K562 (cell line): ENCODE data around the gene SLC35F2. TPM values are rescaled to one million over a fixed set of nuclear protein-coding genes. Genes with fewer than 3 reads are reported as not detected.
A peak's percentile ranks its signal among the peaks of the same experiment; 100 is the strongest.

Experiments
- ATAC-seq: fragments of 200-7000 bp; cut with Tn5 transposase; 3 replicates; pipeline ENCODE4 v1.9.1; 2020; ENCODE audit warnings: moderate library complexity
- BruUV-seq: library from RNA; stranded (reverse); fragments of 400-500 nt; replicated peaks from 2 replicates; lab custom pipeline; 2021; lab: Mats Ljungman, UMichigan
- CTCF ChIA-PET: fragments of 300-600 bp; formaldehyde crosslinking; extraction: SDS; loops from one replicate; lab custom pipeline; 2021; ENCODE audit warnings: low intra/inter-chr PET ratio; lab: Yijun Ruan, JAX
- POLR2A ChIA-PET: fragments of 300-600, 350-650 bp; sonication (Branson Sonifier 250); formaldehyde crosslinking; extraction: SDS; loops from one replicate; lab custom pipeline; 2021; ENCODE audit warnings: antibody characterized with exemption, inconsistent platforms; lab: Yijun Ruan, JAX
- DNase-seq, 4 experiments: peaks; one replicate each; pipeline versions ENCODE4 v3.0.0 to v3.0.0-alpha.2; 2011 to 2018; ENCODE audit warnings: low spot score in 3 of 4, mixed read lengths in 3 of 4; ENCODE audit errors: extremely low read depth in 1 of 4
- FAIRE-seq: peaks from 2 replicates; lab custom pipeline; 2011; peaks lifted over from hg19 to GRCh38; lab: Jason Lieb, UNC
- H2AFZ ChIP-seq: 2 replicates; pipeline ENCODE4 v1.6.0; 2011; ENCODE audit warnings: low read depth, low read length, control low read depth, inconsistent platforms
- H3K27ac ChIP-seq: fragments of 200-600 bp; 3 replicates; pipeline ENCODE4 v1.8.0; 2011; ENCODE audit warnings: low read depth, mild to moderate bottlenecking, control low read depth, inconsistent platforms, low read length, moderate library complexity, mixed read lengths; ENCODE audit errors: extremely low read depth
- H3K27me3 ChIP-seq, 2 experiments: fragments of 300-600 bp in 1 of 2; 2 replicates in 1 of 2; 3 replicates in 1 of 2; pipeline versions ENCODE4 v1.6.0 to v1.8.0; 2011; ENCODE audit warnings: inconsistent platforms in 2 of 2, low read length in 2 of 2, mild to moderate bottlenecking in 1 of 2, mixed read lengths in 1 of 2, moderate library complexity in 1 of 2; ENCODE audit not compliant: control insufficient read depth in 2 of 2, insufficient read depth in 2 of 2
- H3K36me3 ChIP-seq: fragments of 300-600 bp; 3 replicates; pipeline ENCODE4 v1.8.0; 2011; ENCODE audit warnings: mild to moderate bottlenecking, low read length, inconsistent platforms; ENCODE audit not compliant: control insufficient read depth, insufficient read depth
- H3K4me1 ChIP-seq, 2 experiments: fragments of 200-600 bp in 1 of 2; replicated peaks in 1 of 2; 2 replicates in 1 of 2; 3 replicates in 1 of 2; pipeline versions ENCODE4 v1.5.1 to v1.8.0; 2011; ENCODE audit warnings: inconsistent platforms in 2 of 2, low read length in 2 of 2, mild to moderate bottlenecking in 1 of 2, mixed read lengths in 1 of 2, moderate library complexity in 1 of 2; ENCODE audit not compliant: control insufficient read depth in 2 of 2, insufficient read depth in 2 of 2
- H3K4me2 ChIP-seq: 2 replicates; pipeline ENCODE4 v1.6.1; 2011; ENCODE audit warnings: low read length, control low read depth, inconsistent platforms, mixed read lengths; ENCODE audit not compliant: insufficient read depth
- H3K4me3 ChIP-seq: fragments of 200-600 bp; sonication (generic), shearing (Covaris generic); 2 replicates; pipeline ENCODE4 v1.5.1; 2016; ENCODE audit warnings: control low read depth, inconsistent platforms
- H3K79me2 ChIP-seq: fragments of 200-600 bp; 3 replicates; pipeline ENCODE4 v1.8.0; 2011; ENCODE audit warnings: low read length, inconsistent platforms; ENCODE audit not compliant: control insufficient read depth, insufficient read depth
- H3K9ac ChIP-seq, 2 experiments: 2 replicates each; pipeline versions ENCODE4 v1.6.0 to v1.6.1; 2011; ENCODE audit warnings: low read depth in 2 of 2, low read length in 2 of 2, control low read depth in 1 of 2, inconsistent platforms in 1 of 2, mild to moderate bottlenecking in 1 of 2, mixed read lengths in 1 of 2; ENCODE audit not compliant: insufficient read depth in 1 of 2
- H3K9me1 ChIP-seq: one replicate; pipeline ENCODE4 v1.6.0; 2011; ENCODE audit warnings: inconsistent platforms, mild to moderate bottlenecking, low read length, moderate library complexity; ENCODE audit not compliant: control insufficient read depth, insufficient read depth
- H3K9me3 ChIP-seq: replicated peaks from 2 replicates; pipeline ENCODE4 v1.5.1; 2011; ENCODE audit warnings: low read depth, low read length, inconsistent platforms; ENCODE audit not compliant: control insufficient read depth, insufficient read depth
- H4K20me1 ChIP-seq: replicated peaks from 2 replicates; pipeline ENCODE4 v1.6.1; 2011; ENCODE audit warnings: low read length, inconsistent platforms, mixed read lengths; ENCODE audit not compliant: control insufficient read depth, insufficient read depth
- ATF3 ChIP-seq, 2 experiments: fragments of 450-650 bp in 1 of 2; sonication (generic) in 1 of 2; formaldehyde crosslinking in 1 of 2; IDR thresholded peaks in 1 of 2; conservative IDR thresholded peaks in 1 of 2; 2 replicates each; pipeline versions ENCODE4 v1.6.1 to v1.8.1; 2016 to 2023; ENCODE audit warnings: mild to moderate bottlenecking in 2 of 2, moderate library complexity in 2 of 2, inconsistent platforms in 1 of 2, missing genetic modification reagents in 1 of 2
- CEBPB ChIP-seq: fragments of 450-650 bp; IDR thresholded peaks from 2 replicates; pipeline ENCODE4 v1.6.1; 2016; ENCODE audit warnings: missing genetic modification characterization, missing compliant biosample characterization
- CEBPG ChIP-seq, 3 experiments: fragments of 200-800 bp in 1 of 3; sonication (Bioruptor generic) in 1 of 3; sonication (generic) in 1 of 3; formaldehyde crosslinking in 1 of 3; IDR thresholded peaks in 2 of 3; conservative IDR thresholded peaks in 1 of 3; 2 replicates each; pipeline versions ENCODE4 v1.6.1 to v1.8.0; 2016 to 2022; ENCODE audit warnings: missing compliant biosample characterization in 2 of 3, missing genetic modification characterization in 2 of 3, mild to moderate bottlenecking in 1 of 3, missing genetic modification reagents in 1 of 3
- ELF2 ChIP-seq: fragments of 250-450 bp; sonication (Bioruptor Pico); IDR thresholded peaks from 2 replicates; pipeline ENCODE4 v1.5.0; 2021; ENCODE audit warnings: mild to moderate bottlenecking
- HLTF ChIP-seq: fragments of 450-650 bp; IDR thresholded peaks from 2 replicates; pipeline ENCODE4 v1.6.1; 2016
- HMGN3 ChIP-seq: IDR thresholded peaks from 2 replicates; pipeline ENCODE4 v1.6.1; 2011; ENCODE audit warnings: borderline replicate concordance, low read depth, mild to moderate bottlenecking, mixed read lengths, low read length; ENCODE audit not compliant: insufficient read length; ENCODE audit errors: extremely low read depth
- MEF2D ChIP-seq: conservative IDR thresholded peaks from 2 replicates; pipeline ENCODE4 v1.6.1; 2016; ENCODE audit warnings: low read depth, missing genetic modification characterization, missing compliant biosample characterization
- RFX1 ChIP-seq: fragments of 450-650 bp; IDR thresholded peaks from 2 replicates; pipeline ENCODE4 v1.6.1; 2016; ENCODE audit warnings: mild to moderate bottlenecking, moderate library complexity
- SMARCB1 ChIP-seq: IDR thresholded peaks from 2 replicates; pipeline ENCODE4 v1.6.1; 2011; ENCODE audit warnings: improper control_type of control experiment, low read depth; ENCODE audit not compliant: insufficient read length
- SNAPC5 ChIP-seq: fragments of 250-450 bp; sonication (Bioruptor Pico); IDR thresholded peaks from 2 replicates; pipeline ENCODE4 v1.8.0; 2021; ENCODE audit warnings: moderate library complexity, mild to moderate bottlenecking, inconsistent platforms
- ZNF224 ChIP-seq: sonication (generic); formaldehyde crosslinking; IDR thresholded peaks from 2 replicates; pipeline ENCODE4 v1.8.0; 2022; ENCODE audit warnings: mild to moderate bottlenecking, missing genetic modification reagents
- ZNF639 ChIP-seq, 2 experiments: fragments of 200-800 bp in 1 of 2; sonication (Bioruptor generic) in 1 of 2; sonication (generic) in 1 of 2; formaldehyde crosslinking in 1 of 2; IDR thresholded peaks in 1 of 2; conservative IDR thresholded peaks in 1 of 2; 2 replicates each; pipeline versions ENCODE4 v1.5.0 to v1.6.1; 2016 to 2020; ENCODE audit warnings: missing compliant biosample characterization in 1 of 2, missing genetic modification characterization in 1 of 2, missing genetic modification reagents in 1 of 2
- ZNF695 ChIP-seq: fragments of 450-650 bp; formaldehyde crosslinking; IDR thresholded peaks from 2 replicates; pipeline ENCODE4 v1.4.0; 2020; ENCODE audit warnings: mild to moderate bottlenecking, moderate library complexity
- WGBS: fragments of 100-300 bp; shearing (Covaris generic); methylation state at CpG from one replicate; pipeline ENCODE4 v1.1.6; 2016; ENCODE audit warnings: low coverage, mixed read lengths; ENCODE audit not compliant: insufficient coverage; ENCODE audit errors: missing lambda C conversion rate; 5-methylcytosine and 5-hydroxymethylcytosine counted together
- in situ Hi-C: fragments of 300-500 bp; cut with MboI; formaldehyde crosslinking; loops from 4 replicates; pipeline ENCODE4 v1.15.0; 2018; ENCODE audit warnings: inconsistent platforms, mixed read lengths
- intact Hi-C: fragments of 100-400 bp; cut with micrococcal nuclease; formaldehyde crosslinking; loops from 2 replicates; pipeline ENCODE4 v1.14.2; 2022
- polyA plus RNA-seq, 8 experiments: library from polyadenylated mRNA; depleted of rRNA in 4 of 8; stranded (reverse) in 5 of 8; unstranded in 3 of 8; fragments of >200 nt; fragmentation: Nextera tagmentation in 2 of 8; fragmentation: Illumina TruSeq in 1 of 8; extraction: Ambion mirVana in 2 of 8; extraction: Trizol in 1 of 8; gene quantifications; 2 replicates each; pipeline versions ENCODE4 v1.2.1 to v1.2.3, GENCODE V29; 2011 to 2014; ENCODE audit warnings: inconsistent platforms in 1 of 8, missing spikeins in 1 of 8
- total RNA-seq, 7 experiments: library from RNA; depleted of rRNA in 6 of 7; stranded (reverse); fragments of >200 nt in 6 of 7; fragmentation: Illumina TruSeq in 2 of 7; extraction: Trizol in 2 of 7; gene quantifications; 2 replicates each; pipeline versions ENCODE4 v1.2.1 to v1.2.3, GENCODE V29; 2011 to 2021; ENCODE audit warnings: low replicate concordance in 1 of 7
- TF ChIP-seq, protein P1 (sequence below): fragments of 450-650 bp; conservative IDR thresholded peaks from 2 replicates; pipeline ENCODE4 v1.6.1; 2016; ENCODE audit warnings: missing genetic modification characterization, low read depth, mild to moderate bottlenecking, missing compliant biosample characterization, moderate library complexity

The SLC35F2 gene
- total and polyA plus RNA-seq, 9 of the 15 experiments (the other 6 are each of a cell fraction or from before 2014, with no cell fraction given): 28.6 to 63.9 (median 53.4) TPM

GRCh38 chr11:107825875-107826274, 32.7 kb downstream of the SLC35F2 start (continued):
- no peak for TF ChIP-seq ZNF695

- CTCF ChIA-PET: no interaction called here
- Histone ChIP-seq H3K4me2 (no peak overlapping the region), H3K4me1 (no peaks in the 10 kb centered on the region), H3K9ac (no peak overlapping the region), H3K27ac (no peak overlapping the region), H4K20me1 (no peaks in the 10 kb centered on the region), H3K9me3 (no peaks in the 10 kb centered on the region), H3K9me1 (no peaks in the 10 kb centered on the region), H3K27me3 (no peaks in the 10 kb centered on the region), H3K36me3 (no peaks in the 10 kb centered on the region; the same call in 2 of the 3 replicates), H3K4me3 (no peak overlapping the region), H3K79me2 (peaks cover 58% of the 10 kb centered on the region), H2AFZ (no peak overlapping the region)
- in situ Hi-C loops: no loop called here
- no TSS peak for BruUV-seq
- FAIRE-seq (no peak), DNase-seq (no peak), ATAC-seq (no peak)
- intact Hi-C loops: no loop called here
- 80% methylated on average over 5 of the region's 5 CpGs for WGBS
- POLR2A ChIA-PET: no interaction called here
- no peak for TF ChIP-seq ZNF639 (CRISPR knock-in tag; conservative IDR thresholded peaks at IDR 0.05 in 1 of 2, IDR thresholded peaks at IDR 0.05 in 1 of 2)
- TF ChIP-seq, protein P1, sequence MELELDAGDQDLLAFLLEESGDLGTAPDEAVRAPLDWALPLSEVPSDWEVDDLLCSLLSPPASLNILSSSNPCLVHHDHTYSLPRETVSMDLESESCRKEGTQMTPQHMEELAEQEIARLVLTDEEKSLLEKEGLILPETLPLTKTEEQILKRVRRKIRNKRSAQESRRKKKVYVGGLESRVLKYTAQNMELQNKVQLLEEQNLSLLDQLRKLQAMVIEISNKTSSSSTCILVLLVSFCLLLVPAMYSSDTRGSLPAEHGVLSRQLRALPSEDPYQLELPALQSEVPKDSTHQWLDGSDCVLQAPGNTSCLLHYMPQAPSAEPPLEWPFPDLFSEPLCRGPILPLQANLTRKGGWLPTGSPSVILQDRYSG: no peak
- no peak for TF ChIP-seq SNAPC5 (CRISPR knock-in tag)
- no peak for TF ChIP-seq HMGN3
- no peak for TF ChIP-seq RFX1
- TF ChIP-seq MEF2D (tag): no peak
- TF ChIP-seq ATF3 (IDR thresholded peaks at IDR 0.05): no peak
- no peak for TF ChIP-seq ATF3 (CRISPR knock-in tag; conservative IDR thresholded peaks at IDR 0.05)
- no peak for TF ChIP-seq CEBPG (CRISPR knock-in tag; IDR thresholded peaks at IDR 0.05)
- peak in 1 of 2 experiments; percentile 29; a peak in 1 of 4 replicates for TF ChIP-seq CEBPG (tag; conservative IDR thresholded peaks at IDR 0.05 in 1 of 2, IDR thresholded peaks at IDR 0.05 in 1 of 2)
- no peak for TF ChIP-seq SMARCB1
- TF ChIP-seq ZNF224 (CRISPR knock-in tag): no peak
- peak; percentile 65 for TF ChIP-seq CEBPB
- TF ChIP-seq HLTF: no peak
- no peak for TF ChIP-seq ELF2 (CRISPR knock-in tag)
These were observed 33.8 kb downstream of the SLC35F2 start for GRCh38 chr11:107824668-107825369.
